ENCODE measurements around the gene NAPG.
"Not testable (repeated sequence)": the region's sequence is repeated elsewhere in the genome, so short reads cannot be mapped to it uniquely, and the experiment has no call there.

NAPG gene

DNA sequence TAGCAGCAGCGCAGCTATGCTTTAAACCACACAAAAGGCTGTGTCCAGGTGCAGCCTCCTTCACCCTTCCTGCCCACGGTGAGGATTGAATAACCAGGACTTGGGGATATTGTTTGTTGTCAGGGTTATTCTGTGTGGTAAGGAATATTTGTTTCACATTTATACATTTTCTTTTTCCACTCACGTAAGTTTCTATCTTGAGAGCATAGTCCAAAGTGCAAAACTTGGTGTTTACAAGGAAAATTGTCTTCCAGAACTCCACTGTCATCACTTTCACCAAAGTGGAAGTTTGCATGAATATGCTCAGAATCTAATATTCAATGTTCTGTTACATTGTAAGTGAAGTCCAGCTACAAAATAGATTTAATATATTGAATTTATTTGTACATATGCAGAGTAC lies 26.4 kb downstream of the NAPG start:
- DNase-seq, result no peak

DNA sequence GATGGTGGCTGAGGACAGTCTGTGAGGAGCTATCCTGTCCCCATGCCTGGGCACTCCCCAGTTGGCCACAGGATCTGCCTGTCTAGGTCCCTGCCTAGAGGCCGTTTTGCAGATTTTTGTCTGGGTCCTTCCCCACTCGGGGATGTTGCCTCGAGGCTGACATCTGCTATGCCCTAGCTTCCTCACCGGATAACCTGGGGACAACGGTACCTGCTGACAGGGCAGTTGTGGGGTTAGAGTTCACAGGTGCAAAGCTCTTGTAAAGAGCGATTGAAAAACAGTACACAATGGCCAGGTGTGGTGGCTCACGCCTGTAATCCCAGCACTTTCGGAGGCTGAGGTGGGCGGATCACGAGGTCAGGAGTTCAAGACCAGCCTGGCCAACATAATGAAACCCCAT lies 30.4 kb downstream of the NAPG start:
- DNase-seq, result not testable (repeated sequence)

DNA sequence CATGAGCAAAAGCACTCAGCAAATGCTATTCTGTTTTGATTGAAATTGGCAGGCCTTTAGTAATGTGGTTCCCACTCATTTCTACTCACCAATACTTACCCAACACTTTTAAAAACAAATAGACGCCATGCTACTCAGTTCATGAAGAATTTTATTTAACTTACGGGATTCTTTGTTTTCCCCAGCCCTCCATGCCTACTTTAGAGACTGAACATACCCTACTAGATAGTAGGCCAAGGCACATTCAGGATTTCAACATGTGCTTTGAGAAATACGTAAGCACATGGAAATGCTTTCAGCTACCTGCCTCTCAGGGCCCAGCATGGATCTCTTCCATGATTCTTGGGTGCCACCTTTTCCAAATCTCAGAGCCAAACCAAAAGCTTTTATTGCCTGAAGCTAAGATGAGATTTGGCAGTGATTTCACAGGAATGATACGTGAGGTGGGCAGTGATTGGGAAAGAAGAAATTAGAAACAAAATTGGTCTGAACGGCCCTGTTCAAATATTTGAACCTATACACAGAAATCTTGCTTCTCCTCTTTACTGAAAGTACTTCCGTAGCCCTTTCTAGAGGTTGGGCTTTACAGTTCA lies 31.4 kb downstream of the NAPG start:
- DNase-seq, result no peak

DNA sequence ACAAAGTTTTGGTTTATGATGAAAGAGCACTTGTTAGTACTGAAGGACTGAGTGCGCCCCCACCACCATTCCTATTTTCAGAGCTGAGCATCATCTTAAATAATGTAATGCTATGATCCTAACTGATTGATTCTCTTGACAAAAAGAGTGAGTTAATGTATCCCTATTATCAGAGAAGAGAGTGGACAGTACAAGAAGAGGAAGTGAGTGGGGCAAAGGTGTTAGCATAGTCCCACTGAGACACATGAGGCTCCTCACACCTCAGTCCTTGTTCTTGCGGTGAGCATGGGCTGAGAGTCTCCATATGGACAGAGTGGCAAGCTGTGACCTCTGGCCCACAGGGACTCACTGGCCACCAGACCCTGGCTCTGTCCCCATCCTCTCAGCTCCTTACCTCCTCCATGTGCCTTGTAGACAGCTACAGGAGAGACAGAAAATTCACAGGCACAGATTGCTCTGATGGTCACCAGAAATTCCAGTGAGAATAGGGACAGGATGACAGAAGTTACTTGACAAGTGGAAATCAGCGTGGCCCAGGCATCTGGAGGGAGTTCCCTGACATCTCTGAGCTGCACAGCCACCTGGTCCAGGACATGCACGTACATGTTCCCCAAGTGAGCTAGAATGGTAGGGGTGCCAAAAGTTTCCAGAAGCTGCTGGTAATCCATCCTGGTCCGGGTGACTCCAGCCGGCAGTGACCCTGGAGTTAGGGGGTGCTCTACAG lies 32.6 kb downstream of the NAPG start:
- DNase-seq, result no peak

DNA sequence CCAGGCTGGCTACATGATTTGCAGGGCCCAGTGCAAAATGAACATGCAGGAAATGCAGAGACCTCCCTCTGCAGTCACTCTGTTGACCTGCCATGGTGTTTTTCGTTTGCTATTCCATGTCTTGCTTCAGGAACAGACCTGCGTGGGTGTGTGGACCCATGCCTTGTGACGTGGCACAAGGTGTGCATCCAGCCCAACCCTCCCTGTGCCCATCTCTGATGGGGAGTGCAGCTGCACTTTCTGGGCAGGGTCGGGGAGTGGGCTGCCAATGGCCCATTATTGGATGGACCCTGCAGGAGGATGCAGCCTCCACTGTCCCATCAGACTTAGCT lies 33.1 kb downstream of the NAPG start:
- DNase-seq, result no peak

DNA sequence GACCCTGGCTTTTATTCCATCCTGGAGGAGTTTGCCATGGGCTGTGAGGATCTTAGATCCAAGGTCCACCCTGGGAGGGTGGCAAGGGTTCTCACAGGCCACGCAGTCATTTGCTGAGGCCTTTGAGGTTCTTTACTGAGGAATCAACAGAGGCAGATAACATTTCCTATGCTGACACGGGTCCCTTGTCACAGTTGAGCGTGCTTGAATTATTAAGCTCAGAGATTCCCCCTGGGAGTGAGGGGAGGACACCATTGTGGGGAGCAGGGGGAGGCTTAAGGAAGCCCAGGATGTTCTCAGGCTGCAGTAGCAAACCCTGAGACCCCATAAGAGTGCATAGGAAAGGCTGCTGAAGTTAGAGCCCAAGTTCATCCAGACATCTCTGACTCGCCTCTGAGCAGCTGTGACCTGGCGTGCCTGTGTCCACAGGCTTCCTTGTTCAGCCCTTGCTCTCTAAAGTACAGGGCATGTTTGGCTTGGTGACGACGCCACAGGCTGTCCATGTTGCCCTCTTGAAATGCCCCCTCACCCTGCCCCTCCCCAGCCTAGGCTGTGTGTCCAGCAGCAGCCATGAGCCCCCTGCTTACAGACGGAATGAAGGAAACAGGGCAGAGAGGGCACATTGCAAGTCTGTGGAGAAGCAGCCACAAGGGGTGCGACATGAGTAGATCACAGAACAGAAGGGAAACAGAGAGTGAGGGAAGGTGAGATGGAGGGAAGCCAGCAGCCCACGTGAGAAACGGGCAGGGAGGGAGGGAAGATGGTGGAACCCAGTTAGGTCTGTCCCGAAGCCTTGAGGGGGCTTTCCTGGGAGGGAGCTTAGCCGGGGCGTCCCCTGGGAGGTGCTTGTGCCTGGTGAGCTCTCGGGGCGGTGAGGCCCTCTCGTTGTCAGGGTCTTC lies 34.0 kb downstream of the NAPG start:
- DNase-seq, result no peak

DNA sequence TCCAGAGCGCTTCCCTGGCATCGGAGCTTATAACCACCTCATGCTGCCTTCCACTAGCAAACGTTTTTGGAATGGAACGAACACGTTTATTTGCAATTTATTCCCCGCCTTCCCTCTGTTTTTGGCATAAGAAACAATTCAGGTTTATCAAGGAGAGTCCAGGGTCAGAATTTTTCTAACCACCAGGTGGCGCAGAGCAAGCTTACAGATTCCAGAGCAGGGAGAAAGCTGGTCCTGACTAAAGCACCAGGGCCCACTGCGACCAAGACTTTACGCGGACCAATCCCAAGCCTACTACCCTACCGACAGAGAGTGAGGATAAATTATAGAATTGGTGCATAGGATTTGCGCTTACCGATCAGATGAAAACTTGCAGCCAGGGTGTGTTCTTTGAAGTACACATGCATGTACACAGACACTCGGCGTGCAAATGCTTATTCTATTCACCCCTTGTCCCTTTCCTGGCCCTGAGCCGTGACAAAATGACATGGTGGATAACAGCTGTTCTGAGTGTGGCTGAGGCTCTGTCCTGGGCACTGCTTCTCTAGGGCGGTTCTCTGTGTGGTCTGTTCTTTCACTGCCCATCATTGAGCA lies 34.7 kb downstream of the NAPG start:
- DNase-seq, result peak; percentile 44 to 58

DNA sequence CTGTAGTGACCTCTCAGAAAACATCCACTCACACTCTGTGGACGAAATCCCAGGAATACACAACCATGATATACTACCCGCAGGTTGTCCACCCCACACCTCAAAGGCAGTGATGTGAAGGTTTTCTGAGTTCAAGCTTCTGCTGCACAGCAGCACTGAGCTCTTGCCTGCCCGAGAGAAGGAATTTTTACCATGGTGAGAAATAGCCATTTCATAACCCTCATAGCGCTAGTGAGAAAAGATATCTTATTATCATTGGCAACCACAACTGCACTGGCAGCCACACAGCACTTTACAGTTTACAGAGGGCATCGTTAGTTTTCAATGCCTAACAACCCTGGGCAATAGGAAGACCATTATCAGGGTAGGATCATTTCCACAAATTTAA lies 36.9 kb downstream of the NAPG start:
- no peak for DNase-seq

DNA sequence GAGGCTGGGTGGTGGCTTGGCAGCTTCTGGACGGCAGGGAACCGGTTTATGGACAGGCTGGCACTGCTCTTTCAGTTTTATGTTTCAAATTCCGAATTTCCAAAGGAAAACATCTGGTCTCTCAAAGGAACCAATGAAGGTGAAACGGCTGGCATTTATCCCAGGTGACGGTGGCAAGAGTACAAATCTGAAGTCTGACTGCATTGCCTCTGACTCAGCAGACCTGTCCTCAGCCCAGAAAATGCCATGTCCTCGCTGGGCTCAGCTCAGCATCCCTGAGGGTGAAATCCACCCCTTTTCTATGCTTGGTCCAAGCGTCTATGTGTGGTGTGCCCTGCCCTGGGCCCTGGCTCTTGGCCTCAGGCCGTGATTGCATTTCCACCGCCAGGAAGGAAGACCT lies 38.1 kb downstream of the NAPG start:
- DNase-seq, result no peak

DNA sequence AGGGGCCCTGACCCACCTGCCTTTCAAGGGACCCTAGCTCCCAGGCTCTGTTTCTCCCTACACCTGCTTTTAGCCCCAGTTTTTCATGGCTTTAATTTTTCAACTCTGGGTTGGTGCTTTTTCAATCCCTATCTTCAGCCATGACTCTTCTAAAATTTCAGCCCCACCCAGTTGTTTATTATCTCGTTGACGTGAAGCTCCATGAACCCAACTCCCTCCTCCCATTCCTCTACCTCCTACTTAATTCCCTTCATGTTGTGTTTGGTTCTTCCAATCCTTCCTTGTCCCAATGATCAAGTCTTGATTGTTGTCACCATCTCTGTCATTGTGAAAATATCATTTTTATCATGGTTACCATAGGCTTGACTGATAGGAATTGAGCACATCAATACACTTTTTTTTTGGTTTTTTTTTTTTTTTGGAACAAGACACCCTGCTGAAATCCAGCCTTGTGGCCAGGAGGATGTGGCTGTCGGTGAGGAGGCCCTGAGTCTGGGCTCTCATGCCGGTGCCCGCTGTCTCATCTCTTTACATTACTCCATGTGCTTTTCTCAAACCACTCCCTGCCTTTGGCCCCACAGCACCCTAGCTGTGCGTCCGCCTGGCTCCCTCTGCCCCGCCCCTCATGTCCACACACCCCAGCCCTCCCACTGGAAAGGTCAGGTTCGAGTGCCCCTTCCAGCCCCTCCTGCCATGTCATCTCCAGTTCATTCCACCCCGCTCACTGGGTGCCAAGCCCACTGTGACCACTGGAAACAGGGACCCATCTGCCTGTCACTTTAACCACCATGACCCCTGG lies 39.3 kb downstream of the NAPG start:
- DNase-seq, result no peak

DNA sequence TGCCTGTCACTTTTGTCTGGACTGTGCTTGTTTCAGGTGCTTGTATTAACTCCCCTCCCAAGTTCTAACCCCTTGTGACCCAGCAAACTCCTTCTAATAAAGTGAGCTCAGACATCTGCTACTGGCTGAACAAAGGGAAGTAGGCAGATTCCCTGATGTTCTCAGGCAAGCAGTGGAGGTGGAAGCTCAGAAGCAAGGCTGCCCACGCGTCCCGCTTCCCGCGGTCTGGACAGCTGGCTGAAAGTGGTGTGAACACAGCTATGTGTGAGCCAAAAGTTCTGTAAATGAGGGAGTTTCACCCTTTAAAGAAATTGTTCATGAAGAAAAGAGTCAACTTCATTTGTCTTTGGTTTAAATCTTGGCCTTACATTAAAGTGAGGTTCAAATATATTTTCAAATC lies 40.0 kb downstream of the NAPG start:
- DNase-seq, result no peak

DNA sequence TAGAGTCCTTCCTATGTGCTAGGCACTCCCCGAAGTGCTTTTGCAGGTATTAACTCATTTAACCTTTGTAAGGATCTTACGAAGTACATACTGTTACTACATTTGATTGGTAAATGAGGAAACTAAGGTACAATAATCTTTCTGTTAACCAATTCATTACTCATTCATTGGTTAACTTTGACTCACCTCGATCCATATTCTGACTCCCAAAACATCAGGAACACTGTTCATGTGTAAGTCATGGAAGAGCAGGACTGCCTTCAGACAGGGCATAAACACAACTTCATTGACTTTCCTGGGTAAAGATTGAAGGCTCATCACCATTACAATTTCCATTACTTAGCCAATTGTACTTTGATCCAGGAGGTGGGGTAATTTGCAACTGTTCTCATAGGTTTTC lies 40.6 kb downstream of the NAPG start:
- no peak for DNase-seq

DNA sequence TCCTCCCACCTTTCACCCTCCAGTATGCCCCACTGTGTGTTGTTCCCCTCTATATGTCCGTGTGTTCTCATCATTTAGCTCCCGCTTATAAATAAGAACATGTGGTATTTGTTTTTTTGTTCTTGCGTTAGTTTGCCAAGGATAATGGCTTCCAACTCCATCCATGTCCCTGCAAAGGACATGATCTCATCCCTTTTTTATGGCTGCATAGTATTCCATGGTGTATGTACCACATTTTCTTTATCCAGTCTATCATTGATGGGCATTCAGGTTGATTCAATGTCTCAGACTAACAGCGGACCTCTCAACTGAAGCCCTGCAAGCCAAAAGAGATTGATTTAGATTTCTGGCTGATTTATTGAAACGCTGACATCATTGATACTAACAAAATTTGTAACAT lies 44.1 kb downstream of the NAPG start:
- not testable (repeated sequence) for DNase-seq

DNA sequence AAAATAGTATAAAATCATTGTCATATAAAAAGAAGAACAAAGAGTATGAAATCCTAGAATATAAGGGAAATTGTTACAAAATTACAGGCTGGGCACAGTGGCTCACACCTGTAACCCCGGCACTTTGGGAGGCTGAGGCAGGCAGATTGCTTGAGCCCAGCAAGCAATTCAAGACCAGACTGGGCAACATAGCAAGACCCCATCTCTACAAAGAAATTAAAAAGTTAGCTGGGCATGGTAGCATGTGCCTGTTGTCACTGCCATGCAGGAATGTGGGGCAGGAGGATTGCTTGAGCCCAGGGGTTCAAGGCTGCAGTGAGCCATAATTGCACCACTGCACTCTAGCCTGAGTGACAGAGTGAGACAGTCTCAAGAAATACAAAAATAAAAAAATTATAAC lies 44.8 kb downstream of the NAPG start:
- DNase-seq, result no peak

DNA sequence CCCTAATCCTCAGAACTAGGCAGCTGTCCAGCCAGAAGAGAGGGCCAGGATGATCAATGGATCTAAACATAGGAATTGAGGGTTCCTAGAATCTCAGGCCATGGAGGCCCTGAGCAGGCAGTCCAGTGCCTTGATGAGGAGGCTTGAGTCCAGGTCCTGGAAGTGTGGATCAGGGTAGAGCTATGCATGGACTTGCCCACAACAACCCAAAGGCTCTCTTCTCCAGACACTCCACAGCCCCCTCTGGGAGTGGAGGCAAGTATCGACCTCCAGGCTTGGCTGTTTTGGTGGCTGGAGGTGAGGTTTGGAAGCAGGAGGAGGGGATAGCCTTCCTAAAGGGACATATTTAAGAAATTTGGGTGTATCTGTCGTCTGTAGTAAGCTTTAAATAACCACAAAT lies 45.7 kb downstream of the NAPG start:
- DNase-seq, result no peak

DNA sequence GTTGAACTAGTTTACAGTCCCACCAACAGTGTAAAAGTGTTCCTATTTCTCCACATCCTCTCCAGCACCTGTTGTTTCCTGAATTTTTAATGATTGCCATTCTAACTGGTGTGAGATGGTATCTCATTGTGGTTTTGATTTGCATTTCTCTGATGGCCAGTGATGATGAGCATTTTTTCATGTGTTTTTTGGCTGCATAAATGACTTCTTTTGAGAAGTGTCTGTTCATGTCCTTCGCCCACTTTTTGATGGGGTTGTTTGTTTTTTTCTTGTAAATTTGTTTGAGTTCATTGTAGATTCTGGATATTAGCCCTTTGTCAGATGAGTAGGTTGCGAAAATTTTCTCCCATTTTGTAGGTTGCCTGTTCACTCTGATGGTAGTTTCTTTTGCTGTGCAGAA lies 47.4 kb downstream of the NAPG start:
- DNase-seq, result not testable (repeated sequence)

DNA sequence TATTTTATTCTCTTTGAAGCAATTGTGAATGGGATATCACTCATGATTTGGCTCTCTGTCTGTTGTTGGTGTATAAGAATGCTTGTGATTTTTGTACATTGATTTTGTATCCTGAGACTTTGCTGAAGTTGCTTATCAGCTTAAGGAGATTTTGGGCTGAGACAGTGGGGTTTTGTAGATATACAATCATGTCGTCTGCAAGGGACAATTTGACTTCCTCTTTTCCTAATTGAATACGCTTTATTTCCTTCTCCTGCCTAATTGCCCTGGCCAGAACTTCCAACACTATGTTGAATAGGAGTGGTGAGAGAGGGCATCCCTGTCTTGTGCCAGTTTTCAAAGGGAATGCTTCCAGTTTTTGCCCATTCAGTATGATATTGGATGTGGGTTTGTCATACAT lies 48.6 kb downstream of the NAPG start:
- DNase-seq, result not testable (repeated sequence)

DNA sequence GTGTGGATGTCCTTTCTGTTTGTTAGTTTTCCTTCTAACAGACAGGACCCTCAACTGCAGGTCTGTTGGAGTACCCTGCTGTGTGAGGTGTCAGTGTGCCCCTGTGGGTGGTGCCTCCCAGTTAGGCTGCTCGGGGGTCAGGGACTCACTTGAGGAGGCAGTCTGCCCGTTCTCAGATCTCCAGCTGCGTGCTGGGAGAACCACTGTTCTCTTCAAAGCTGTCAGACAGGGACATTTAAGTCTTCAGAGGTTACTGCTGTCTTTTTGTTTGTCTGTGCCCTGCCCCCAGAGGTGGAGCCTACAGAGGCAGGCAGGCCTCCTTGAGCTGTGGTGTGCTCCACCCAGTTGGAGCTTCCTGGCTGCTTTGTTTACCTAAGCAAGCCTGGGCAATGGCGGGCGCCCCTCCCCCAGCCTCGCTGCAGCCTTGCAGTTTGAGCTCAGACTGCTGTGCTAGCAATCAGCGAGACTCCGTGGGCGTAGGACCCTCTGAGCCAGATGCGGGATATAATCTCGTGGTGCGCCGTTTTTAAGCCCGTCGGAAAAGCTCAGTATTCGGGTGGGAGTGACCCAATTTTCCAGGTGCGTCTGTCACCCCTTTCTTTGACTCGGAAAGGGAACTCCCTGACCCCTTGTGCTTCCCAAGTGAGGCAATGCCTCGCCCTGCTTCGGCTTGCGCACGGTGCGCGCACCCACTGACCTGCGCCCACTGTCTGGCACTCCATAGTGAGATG lies 52.2 kb downstream of the NAPG start:
- DNase-seq, result not testable (repeated sequence)

DNA sequence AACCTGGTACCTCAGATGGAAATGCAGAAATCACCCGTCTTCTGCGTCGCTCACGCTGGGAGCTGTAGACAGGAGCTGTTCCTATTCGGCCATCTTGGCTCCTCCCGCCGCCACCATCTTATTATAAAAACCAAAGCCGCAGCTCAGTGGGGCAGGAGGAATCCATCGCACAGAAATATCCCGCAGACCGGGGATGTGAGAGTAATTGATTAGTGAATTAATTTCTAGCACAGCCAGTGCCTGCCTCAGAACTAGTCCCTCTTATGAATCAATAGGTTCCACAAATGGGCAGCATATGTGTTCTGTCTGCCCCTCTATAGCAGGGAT lies 52.7 kb downstream of the NAPG start:
- DNase-seq, result not testable (repeated sequence)

DNA sequence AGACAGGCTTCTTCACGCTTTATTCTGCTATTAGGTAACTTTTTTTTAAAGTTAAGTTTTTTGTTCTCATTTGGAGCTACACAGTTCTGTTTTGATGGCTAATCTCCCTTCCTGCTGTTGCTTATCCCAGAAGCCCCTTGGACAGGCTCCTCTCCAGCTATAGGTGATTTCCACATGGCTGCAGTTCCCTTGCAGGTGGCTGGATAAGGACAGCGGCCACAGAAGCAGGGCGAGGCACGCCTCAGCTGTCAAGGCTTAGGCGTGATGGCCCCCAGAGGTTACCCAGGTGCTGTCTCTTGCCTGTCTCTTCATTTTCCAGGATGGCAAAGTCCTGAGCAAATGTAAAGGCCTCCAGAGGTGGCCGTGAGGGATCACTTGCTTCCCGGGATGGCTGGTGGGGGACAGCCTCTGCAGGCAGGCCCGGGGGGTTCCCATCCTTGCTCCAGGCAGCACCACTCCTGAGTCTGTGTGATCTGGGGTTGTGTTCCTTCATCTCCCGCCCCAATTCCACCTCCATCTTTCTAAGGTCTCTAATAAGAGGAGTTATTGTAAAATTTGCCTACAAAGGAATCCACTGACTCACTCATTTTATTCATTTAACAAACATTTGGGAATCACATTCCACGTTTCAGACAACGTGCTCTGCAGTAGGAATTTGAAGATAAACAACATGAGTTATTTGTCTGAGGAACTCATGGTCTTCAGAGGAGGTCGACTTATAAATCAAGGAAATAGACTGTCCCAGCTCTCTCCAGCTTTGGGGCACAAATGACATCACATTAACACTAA lies 53.4 kb downstream of the NAPG start:
- DNase-seq, result no peak

DNA sequence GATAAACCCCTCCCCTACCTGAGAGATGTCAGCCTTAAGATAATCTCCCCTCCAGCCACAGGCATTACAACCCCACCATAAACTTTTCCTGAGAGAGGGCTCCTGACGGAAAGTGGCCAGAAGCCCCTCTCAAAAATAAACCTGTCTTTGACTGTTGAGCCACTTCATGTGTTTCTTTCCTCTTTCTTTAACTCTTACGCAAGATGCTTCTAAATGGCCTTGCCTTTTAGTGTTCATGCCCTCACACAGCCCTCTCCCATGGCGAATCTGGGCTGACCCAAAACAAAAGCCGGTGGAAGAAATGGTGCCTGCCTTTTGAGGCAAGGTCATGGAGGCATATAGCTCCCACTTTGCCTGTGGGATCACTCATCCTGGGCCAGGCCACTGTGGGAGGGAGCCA lies 54.4 kb downstream of the NAPG start:
- DNase-seq, result no peak

Measured in NCI-H2081 (cell line).